GM12878 (cell line): Measurements from ENCODE around the gene PSAPL1. TPM values are rescaled to one million over a fixed set of nuclear protein-coding genes. Genes with fewer than 3 reads are reported as not detected.

Source experiments
- ATAC-seq: fragments of 200-7000 bp; cut with Tn5 transposase; 3 replicates; pipeline ENCODE4 v1.9.1; 2020; ENCODE audit warnings: mild to moderate bottlenecking, moderate library complexity
- BruUV-seq: library from RNA; stranded (reverse); fragments of 400-500 nt; replicated peaks from 2 replicates; lab custom pipeline; 2021; lab: Mats Ljungman, UMichigan
- CTCF ChIA-PET: fragments of 300-600 bp; sonication (Branson Sonifier 250); formaldehyde crosslinking; extraction: SDS; loops from one replicate; lab custom pipeline; 2021; ENCODE audit warnings: inconsistent platforms; lab: Yijun Ruan, JAX
- POLR2A ChIA-PET: fragments of 350-600 bp; formaldehyde crosslinking; extraction: SDS; loops from one replicate; lab custom pipeline; 2021; ENCODE audit warnings: inconsistent platforms; lab: Charles Lee
- RAD21 ChIA-PET: fragments of 300-600 bp; sonication (Branson Sonifier 250); formaldehyde crosslinking; loops from one replicate; lab custom pipeline; 2023; ENCODE audit warnings: antibody characterized with exemption; ENCODE audit not compliant: unreplicated experiment; lab: Charles Lee
- SMC1A ChIA-PET: fragments of 300-600 bp; sonication (Branson Sonifier 250); formaldehyde crosslinking; loops from one replicate; lab custom pipeline; 2023; ENCODE audit not compliant: unreplicated experiment, uncharacterized antibody; lab: Charles Lee
- DNase-seq: peaks from one replicate; pipeline ENCODE4 v3.0.0-alpha.2; 2011; ENCODE audit warnings: low read depth, low spot score
- FAIRE-seq: peaks from 3 replicates; lab custom pipeline; 2011; peaks lifted over from hg19 to GRCh38; lab: Jason Lieb, UNC
- H2AFZ ChIP-seq: 2 replicates; pipeline ENCODE4 v1.6.0; 2011; ENCODE audit warnings: low read depth, low read length, control low read depth; ENCODE audit not compliant: control insufficient read depth
- H3K27ac ChIP-seq: 2 replicates; pipeline ENCODE4 v1.5.1; 2011; ENCODE audit warnings: control low read depth; ENCODE audit not compliant: control insufficient read depth, insufficient read depth
- H3K27me3 ChIP-seq, 2 experiments: replicated peaks in 1 of 2; 2 replicates each; pipeline versions ENCODE4 v1.6.0 to v1.6.1; 2011; ENCODE audit warnings: low read length in 1 of 2; ENCODE audit not compliant: control insufficient read depth in 2 of 2, insufficient read depth in 2 of 2
- H3K36me3 ChIP-seq, 2 experiments: 2 replicates each; pipeline ENCODE4 v1.5.1; 2011; ENCODE audit warnings: low read length in 1 of 2; ENCODE audit not compliant: control insufficient read depth in 2 of 2, insufficient read depth in 2 of 2
- H3K4me1 ChIP-seq: 2 replicates; pipeline ENCODE4 v1.6.1; 2011; ENCODE audit warnings: mild to moderate bottlenecking, low read length, moderate library complexity, mixed read lengths; ENCODE audit not compliant: control insufficient read depth, insufficient read depth
- H3K4me2 ChIP-seq: 2 replicates; pipeline ENCODE4 v1.6.0; 2011; ENCODE audit warnings: control low read depth; ENCODE audit not compliant: control insufficient read depth, insufficient read depth
- H3K4me3 ChIP-seq: fragments of 200-600 bp; sonication (generic); 2 replicates; pipeline ENCODE4 v1.5.1; 2016
- H3K79me2 ChIP-seq: 2 replicates; pipeline ENCODE4 v1.6.0; 2011; ENCODE audit warnings: low read length; ENCODE audit not compliant: control insufficient read depth, insufficient read depth
- H3K9ac ChIP-seq: 2 replicates; pipeline ENCODE4 v1.8.0; 2011; ENCODE audit warnings: low read length, control low read depth, mixed read lengths; ENCODE audit not compliant: control insufficient read depth, insufficient read depth
- H3K9me3 ChIP-seq: replicated peaks from 3 replicates; pipeline ENCODE4 v1.5.1; 2011; ENCODE audit warnings: mild to moderate bottlenecking, low read length; ENCODE audit not compliant: control insufficient read depth, insufficient read depth
- H4K20me1 ChIP-seq: 2 replicates; pipeline ENCODE4 v1.6.0; 2011; ENCODE audit not compliant: control insufficient read depth, insufficient read depth
- BACH1 ChIP-seq: fragments of 450-650 bp; IDR thresholded peaks from 2 replicates; pipeline ENCODE4 v1.6.1; 2017; ENCODE audit warnings: mild to moderate bottlenecking, borderline replicate concordance
- BMI1 ChIP-seq: fragments of 450-650 bp; IDR thresholded peaks from 2 replicates; pipeline ENCODE4 v1.6.1; 2016; ENCODE audit warnings: mild to moderate bottlenecking, moderate library complexity, borderline replicate concordance
- E4F1 ChIP-seq: fragments of 450-650 bp; IDR thresholded peaks from 2 replicates; pipeline ENCODE4 v1.6.1; 2018; ENCODE audit warnings: borderline replicate concordance, mild to moderate bottlenecking; ENCODE audit not compliant: partially characterized antibody
- EED ChIP-seq: sonication (generic); IDR thresholded peaks from 2 replicates; pipeline ENCODE4 v1.6.1; 2016; ENCODE audit warnings: antibody characterized with exemption, low read depth
- FOXK2 ChIP-seq: fragments of 450-650 bp; IDR thresholded peaks from 2 replicates; pipeline ENCODE4 v1.6.1; 2017; ENCODE audit warnings: mild to moderate bottlenecking, moderate library complexity
- HDGF ChIP-seq: fragments of 450-650 bp; IDR thresholded peaks from 2 replicates; pipeline ENCODE4 v1.6.1; 2016; ENCODE audit warnings: antibody characterized with exemption
- JUND ChIP-seq: IDR thresholded peaks from 2 replicates; pipeline ENCODE4 v1.6.1; 2012; ENCODE audit warnings: low read depth, mild to moderate bottlenecking, low read length, improper control_type of control experiment, moderate library complexity
- MEF2A ChIP-seq: IDR thresholded peaks from 2 replicates; pipeline ENCODE4 v1.6.1; 2011; ENCODE audit warnings: low read depth, mild to moderate bottlenecking, low read length, moderate library complexity; ENCODE audit not compliant: insufficient read depth
- NBN ChIP-seq: fragments of 450-650 bp; IDR thresholded peaks from 2 replicates; pipeline ENCODE4 v1.6.1; 2016
- PRDM15 ChIP-seq: fragments of 450-650 bp; formaldehyde crosslinking; IDR thresholded peaks from 2 replicates; pipeline ENCODE4 v1.4.0; 2020; ENCODE audit warnings: mild to moderate bottlenecking, moderate library complexity
- RELB ChIP-seq: fragments of 450-650 bp; IDR thresholded peaks from 2 replicates; pipeline ENCODE4 v1.6.1; 2017; ENCODE audit warnings: low read depth, mild to moderate bottlenecking, moderate library complexity
- SUPT20H ChIP-seq: IDR thresholded peaks from 2 replicates; pipeline ENCODE4 v1.6.1; 2011; ENCODE audit warnings: low read depth, mild to moderate bottlenecking, low read length, moderate library complexity, borderline replicate concordance; ENCODE audit not compliant: control insufficient read depth
- TAF1 ChIP-seq: IDR thresholded peaks from 2 replicates; pipeline ENCODE4 v1.6.1; 2011; ENCODE audit warnings: mild to moderate bottlenecking, low read depth, low read length, borderline replicate concordance
- TARDBP ChIP-seq: IDR thresholded peaks from 2 replicates; pipeline ENCODE4 v1.6.1; 2016; ENCODE audit warnings: borderline replicate concordance
- TBL1XR1 ChIP-seq: IDR thresholded peaks from 2 replicates; pipeline ENCODE4 v1.6.1; 2012; ENCODE audit warnings: low read depth, low read length, improper control_type of control experiment
- YY1 ChIP-seq: IDR thresholded peaks from 2 replicates; pipeline ENCODE4 v1.6.1; 2011; ENCODE audit warnings: low read depth, mild to moderate bottlenecking, low read length
- ZNF384 ChIP-seq: IDR thresholded peaks from 2 replicates; pipeline ENCODE4 v1.6.1; 2012; ENCODE audit warnings: low read depth, mild to moderate bottlenecking, low read length, improper control_type of control experiment, borderline replicate concordance
- WGBS: methylation state at CpG from one replicate; pipeline ENCODE4 v1.1.6; 2016; ENCODE audit warnings: low lambda C conversion rate; ENCODE audit not compliant: insufficient replicate concordance, insufficient coverage; ENCODE audit errors: missing lambda C conversion rate; 5-methylcytosine and 5-hydroxymethylcytosine counted together
- in situ Hi-C: fragments of 300-500 bp; cut with MboI; formaldehyde crosslinking; loops from 9 replicates; pipeline ENCODE4 v1.14.3; 2018; ENCODE audit warnings: mixed read lengths
- intact Hi-C: fragments of 100-400 bp; cut with micrococcal nuclease; formaldehyde crosslinking; loops from one replicate; pipeline ENCODE4 v1.14.2; 2022; ENCODE audit not compliant: unreplicated experiment
- polyA plus RNA-seq, 11 experiments: library from polyadenylated mRNA; depleted of rRNA in 4 of 11; unstranded in 6 of 11; stranded (reverse) in 5 of 11; fragments of >200 nt; fragmentation: Nextera tagmentation in 4 of 11; fragmentation: Illumina TruSeq in 1 of 11; extraction: Ambion mirVana in 4 of 11; extraction: Trizol in 1 of 11; gene quantifications; 1 replicate in 1 of 11; 2 replicates in 10 of 11; pipeline versions ENCODE4 v1.2.1 to v1.2.3, GENCODE V29; 2011 to 2016; ENCODE audit warnings: inconsistent platforms in 2 of 11, missing spikeins in 2 of 11, low read depth in 1 of 11
- total RNA-seq, 4 experiments: library from RNA; depleted of rRNA in 3 of 4; stranded (reverse); fragments of >200 nt in 3 of 4; fragmentation: Illumina TruSeq in 1 of 4; extraction: Trizol in 1 of 4; gene quantifications; 2 replicates each; pipeline versions ENCODE4 v1.2.1 to v1.2.3, GENCODE V29; 2013 to 2021

PSAPL1 gene
- total and polyA plus RNA-seq, 10 of the 15 experiments (the other 5 are each of a cell fraction or from before 2014, with no cell fraction given): not detected

DNA sequence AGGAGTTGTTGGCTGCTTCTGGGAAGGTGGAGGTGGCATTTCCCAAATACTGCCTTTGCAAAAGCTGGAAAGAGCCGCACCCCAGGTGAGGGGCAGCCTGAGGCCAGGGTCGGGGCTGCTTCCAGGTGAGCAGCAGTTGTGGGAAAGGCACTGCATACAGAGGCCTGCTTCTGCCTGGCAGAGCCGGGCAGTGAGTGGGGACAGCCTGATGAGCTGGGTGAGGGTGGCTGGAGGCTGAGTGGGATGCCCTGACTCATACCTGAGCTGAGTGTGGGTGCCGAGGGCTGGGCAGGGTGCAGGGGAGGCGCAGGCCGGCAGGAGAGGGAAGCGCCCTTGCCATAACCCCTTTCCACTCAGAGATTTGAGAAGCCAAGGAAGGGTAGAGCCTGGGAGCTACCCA lies 6.5 kb upstream of the PSAPL1 start (continued):
- TF ChIP-seq RELB: no peak
- TF ChIP-seq HDGF: no peak
- no peak for TF ChIP-seq EED
- no peak for TF ChIP-seq ZNF384
- TF ChIP-seq E4F1: no peak
- no peak for TF ChIP-seq NBN

DNA sequence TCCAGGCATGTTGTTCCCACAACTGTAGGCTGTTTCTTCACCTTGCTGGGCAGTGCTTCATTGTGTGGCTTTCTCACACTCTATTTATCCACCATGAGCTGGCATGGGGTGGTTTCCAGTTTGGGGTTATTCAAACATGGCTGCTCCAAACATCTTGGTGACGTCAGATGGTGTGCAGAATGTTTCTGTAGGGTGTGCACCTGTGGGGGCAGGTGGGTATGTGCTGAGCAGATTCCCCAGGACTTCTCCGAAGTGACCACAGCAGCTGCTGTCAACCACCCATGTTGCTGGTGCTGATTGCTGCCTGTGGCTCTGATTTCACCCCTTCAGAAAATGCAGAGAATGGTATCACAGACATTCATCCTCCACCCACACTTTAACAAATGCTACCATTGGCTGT lies 5.0 kb upstream of the PSAPL1 start:
- ATAC-seq (no peak), FAIRE-seq (no peak)
- H3K36me3 ChIP-seq: no peaks in the 10 kb centered on the region
- no peak for TF ChIP-seq FOXK2
- TF ChIP-seq HDGF: no peak
- no peak for TF ChIP-seq ZNF384
- no peak for TF ChIP-seq BMI1
- no peak for TF ChIP-seq SUPT20H
- TF ChIP-seq TAF1: no peak
- no peak for TF ChIP-seq TARDBP
- no peak for TF ChIP-seq PRDM15 (CRISPR knock-in tag)
- no peak for TF ChIP-seq BACH1
- no peak for TF ChIP-seq YY1
- TF ChIP-seq MEF2A: no peak
- no peak for TF ChIP-seq TBL1XR1
- no peak for TF ChIP-seq JUND

More for the DNA sequence above, 5.0 kb upstream of the PSAPL1 start:
- ChIA-PET CTCF (no interaction called here), SMC1A (no interaction called here), POLR2A (no interaction called here), RAD21 (no interaction called here)
- in situ Hi-C loops: no loop called here
- no TSS peak for BruUV-seq
- no peak for DNase-seq
- no peaks in the 10 kb centered on the region for H3K9me3 ChIP-seq
- H3K4me1 ChIP-seq: no peaks in the 10 kb centered on the region
- intact Hi-C loops: no loop called here
- no peaks in the 10 kb centered on the region for H4K20me1 ChIP-seq
- H3K27ac ChIP-seq: no peak overlapping the region
- WGBS: 0% methylated on average over 2 of the region's 2 CpGs
- no peak overlapping the region for H3K4me3 ChIP-seq
- H3K4me2 ChIP-seq: no peak overlapping the region
- no peaks in the 10 kb centered on the region; a peak in 1 of 4 replicates for H3K27me3 ChIP-seq
- H2AFZ ChIP-seq: no peak overlapping the region
- no peak overlapping the region for H3K9ac ChIP-seq
- H3K79me2 ChIP-seq: no peaks in the 10 kb centered on the region
